Mucosa of descending colon (tissue), 3 donors: Measurements from ENCODE around the gene DGKQ. TPM values are rescaled to one million over a fixed set of nuclear protein-coding genes. Genes with fewer than 3 reads are reported as not detected.

Source experiments
- ATAC-seq: fragments of 200-7000 bp; cut with Tn5 transposase; one replicate; pipeline ENCODE4 v1.9.1; 2020; ENCODE audit warnings: mild to moderate bottlenecking, moderate library complexity
- DNase-seq, 3 donors: peaks; one replicate each; pipeline ENCODE4 v3.0.0-alpha.2; 2020
- H3K36me3 ChIP-seq: fragments of 200-600 bp; one replicate; pipeline ENCODE4 v1.8.0; 2021; ENCODE audit warnings: low read depth, mild to moderate bottlenecking
- H3K4me1 ChIP-seq: fragments of 200-600 bp; one replicate; pipeline ENCODE4 v1.8.0; 2021; ENCODE audit warnings: low read depth, mild to moderate bottlenecking
- H3K4me3 ChIP-seq: fragments of 200-600 bp; one replicate; pipeline ENCODE4 v1.8.0; 2021; ENCODE audit warnings: mild to moderate bottlenecking
- H3K9me3 ChIP-seq: fragments of 200-600 bp; one replicate; pipeline ENCODE4 v1.8.0; 2021; ENCODE audit warnings: mild to moderate bottlenecking
- CTCF ChIP-seq: fragments of 200-600 bp; IDR thresholded peaks from one replicate; pipeline ENCODE4 v1.8.0; 2022; ENCODE audit warnings: antibody characterized with exemption, mild to moderate bottlenecking
- intact Hi-C, 2 donors: fragments of 100-400 bp; cut with DNase I in 1 of 2; cut with micrococcal nuclease in 1 of 2; formaldehyde crosslinking; loops; one replicate each; pipeline versions ENCODE4 v1.11.0 to v1.11.1; 2022; cut with DNase I, micrococcal nuclease
- total RNA-seq, 3 donors: library from RNA; stranded (reverse); fragmentation: NEBNext Ultra II Directional in 2 of 3; extraction: Animal tissue kit (Norgen Biotek cat#: 25700) in 2 of 3; gene quantifications; one replicate each; pipeline versions ENCODE4 v1.2.1 to v1.2.4, GENCODE V29; 2021 to 2023
- donor health status: DM: no; HTN: no; CAD: no; lungs with moderate emphysema.
- donor health status: DM: no; HTN: no; CAD: no.
- donor health status: DM: no; HTN: yes; CAD: no.

DGKQ gene
- total RNA-seq, 3 donors from 2014 or later: 31.8 to 56.1 (median 41.7) TPM

GRCh38 chr4:956531-957230 lies 16.7 kb downstream of the DGKQ start:
- H3K4me3 ChIP-seq: no peak overlapping the region
- H3K36me3 ChIP-seq: no peaks in the 10 kb centered on the region
- DNase-seq (peak in 2 of 3 donors; percentile 22 to 46), ATAC-seq (no peak)
- H3K9me3 ChIP-seq: no peaks in the 10 kb centered on the region
- TF ChIP-seq CTCF: no peak
- intact Hi-C loops: no loop called here
- H3K4me1 ChIP-seq: peaks cover 2% of the 10 kb centered on the region

GRCh38 chr4:955931-956381 lies 17.4 kb downstream of the DGKQ start:
- Histone ChIP-seq H3K36me3 (no peaks in the 10 kb centered on the region), H3K4me3 (no peak overlapping the region), H3K4me1 (no peaks in the 10 kb centered on the region), H3K9me3 (no peaks in the 10 kb centered on the region)
- peak in 2 of 3 donors; percentile 16 to 32 for DNase-seq
- intact Hi-C loops: no loop called here
- no peak for TF ChIP-seq CTCF
- no peak for ATAC-seq

DNA sequence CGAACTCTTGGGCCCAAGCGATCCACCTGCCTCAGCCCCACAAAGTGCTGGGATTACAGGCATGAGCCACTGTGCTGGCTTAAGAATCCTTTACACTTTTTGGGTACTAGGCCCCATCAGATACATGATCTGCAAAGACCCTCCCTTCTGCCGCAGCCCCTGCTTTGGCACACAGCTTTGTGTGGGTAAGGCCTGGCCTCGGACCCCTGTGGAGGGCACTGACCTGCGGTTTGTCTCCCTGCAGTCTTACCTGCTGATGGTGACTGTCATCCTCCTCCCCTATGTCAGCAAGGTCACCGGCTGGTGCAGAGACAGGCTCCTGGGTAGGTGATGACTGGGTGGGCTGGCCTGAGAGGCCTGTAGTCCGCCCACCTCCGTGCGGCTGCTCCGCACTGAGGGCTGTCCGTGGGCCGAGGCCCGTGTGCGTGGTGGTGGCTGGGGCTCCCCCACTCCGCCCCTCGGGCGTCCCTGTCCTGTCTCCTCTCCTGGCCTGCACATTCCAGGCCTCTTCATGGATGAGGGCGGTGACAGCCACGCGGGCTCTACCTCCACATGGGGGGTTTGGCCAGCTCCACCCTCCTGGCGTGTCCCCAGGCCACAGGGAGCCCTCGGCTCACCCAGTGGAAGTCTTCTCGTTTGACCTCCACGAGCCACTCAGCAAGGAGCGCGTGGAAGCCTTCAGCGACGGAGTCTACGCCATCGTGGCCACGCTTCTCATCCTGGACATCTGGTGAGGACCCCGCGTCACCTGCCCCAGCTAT lies 18.0 kb downstream of the DGKQ start:
- intact Hi-C loops: no loop called here
- Histone ChIP-seq H3K4me3 (no peak overlapping the region), H3K4me1 (no peaks in the 10 kb centered on the region), H3K9me3 (no peaks in the 10 kb centered on the region), H3K36me3 (no peaks in the 10 kb centered on the region)
- ATAC-seq (no peak), DNase-seq (peak in 2 of 3 donors; percentile 19 to 41)
- no peak for TF ChIP-seq CTCF

DNA sequence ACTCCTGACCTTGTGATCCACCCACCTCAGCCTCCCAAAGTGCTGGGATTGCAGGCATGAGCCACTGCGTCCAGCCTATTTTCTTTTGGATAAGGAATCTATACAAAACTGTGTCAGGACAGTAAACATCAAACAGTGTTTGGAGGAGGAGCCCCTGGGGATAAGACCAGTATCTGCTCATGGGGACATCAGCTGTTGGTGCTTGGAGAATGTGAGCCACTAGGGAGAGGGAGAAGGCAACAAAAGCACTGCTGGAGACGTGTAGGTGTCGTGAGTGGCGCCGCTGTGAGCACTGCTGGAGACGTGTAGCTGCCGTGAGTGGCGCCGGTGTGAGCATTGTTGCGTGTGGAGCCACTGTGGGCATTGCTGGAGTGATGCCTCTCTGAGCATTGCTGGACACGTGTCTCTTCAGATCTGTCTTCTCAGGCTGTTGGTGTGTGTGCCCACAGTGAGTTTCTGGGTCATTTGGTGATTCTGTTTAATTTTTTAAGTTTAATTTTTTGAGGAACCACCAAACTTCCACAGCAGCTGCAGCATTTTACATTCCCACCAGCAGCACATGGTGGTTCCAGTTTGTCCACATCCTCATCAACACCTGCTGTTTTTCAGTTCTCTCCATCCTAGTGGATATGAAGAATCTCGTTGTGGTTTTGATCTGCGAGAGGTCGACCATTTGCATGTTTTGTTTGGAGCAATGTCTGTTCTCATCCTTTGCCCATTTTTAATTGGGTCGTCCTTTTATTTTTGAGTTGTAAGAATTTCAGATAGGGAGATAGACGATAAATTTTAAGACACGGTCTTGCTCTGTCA lies 19.0 kb downstream of the DGKQ start:
- H3K4me1 ChIP-seq: no peaks in the 10 kb centered on the region
- no peaks in the 10 kb centered on the region for H3K36me3 ChIP-seq
- ATAC-seq (no peak), DNase-seq (peak in 1 of 3 donors; percentile 10)
- no peak overlapping the region for H3K4me3 ChIP-seq
- no peaks in the 10 kb centered on the region for H3K9me3 ChIP-seq
- TF ChIP-seq CTCF: no peak
- intact Hi-C loops: no loop called here

- no peak for ATAC-seq
- intact Hi-C loops: no loop called here
Observed at GRCh38 chr4:953574-953915, 19.8 kb downstream of the DGKQ start.

More at GRCh38 chr4:953574-953915, 19.8 kb downstream of the DGKQ start:
- no peaks in the 10 kb centered on the region for H3K9me3 ChIP-seq
- no peak for DNase-seq
- no peak overlapping the region for H3K4me3 ChIP-seq
- H3K36me3 ChIP-seq: no peaks in the 10 kb centered on the region
- TF ChIP-seq CTCF: no peak
- no peaks in the 10 kb centered on the region for H3K4me1 ChIP-seq
